HG03064 (cell line): Measurements from ENCODE around the gene KCNQ1OT1.

ENCODE experiments used
- ATAC-seq: cut with Tn5 transposase; IDR thresholded peaks from one replicate; pipeline ENCODE4 v1.9.1; 2021; ENCODE audit warnings: low read depth; ENCODE audit not compliant: unreplicated experiment

KCNQ1OT1 gene

GRCh38 chr11:2671748-2672147 is 28.0 kb downstream of the KCNQ1OT1 start:
- no peak for ATAC-seq

GRCh38 chr11:2670541-2671100 is 29.2 kb downstream of the KCNQ1OT1 start:
- ATAC-seq: no peak

GRCh38 chr11:2669634-2670469 is 29.9 kb downstream of the KCNQ1OT1 start:
- ATAC-seq: no peak

- ATAC-seq: no peak
These were observed 30.9 kb downstream of the KCNQ1OT1 start for GRCh38 chr11:2668876-2669275.

- ATAC-seq: no peak
These were observed 31.9 kb downstream of the KCNQ1OT1 start for GRCh38 chr11:2667940-2668339.

- no peak for ATAC-seq
These were observed 32.8 kb downstream of the KCNQ1OT1 start for GRCh38 chr11:2666828-2667570.

GRCh38 chr11:2666401-2666741 is 33.4 kb downstream of the KCNQ1OT1 start:
- no peak for ATAC-seq

- ATAC-seq: no peak
These were observed 34.0 kb downstream of the KCNQ1OT1 start for GRCh38 chr11:2665526-2666400.

- no peak for ATAC-seq
These were observed 34.8 kb downstream of the KCNQ1OT1 start for GRCh38 chr11:2664791-2665525.

- ATAC-seq: no peak
These were observed 35.4 kb downstream of the KCNQ1OT1 start for GRCh38 chr11:2664376-2664775.

- ATAC-seq: no peak
These were observed 35.9 kb downstream of the KCNQ1OT1 start for GRCh38 chr11:2663915-2664314.

GRCh38 chr11:2663506-2663905 is 36.3 kb downstream of the KCNQ1OT1 start:
- no peak for ATAC-seq

GRCh38 chr11:2662430-2663299 is 37.1 kb downstream of the KCNQ1OT1 start:
- no peak for ATAC-seq

- ATAC-seq: no peak
These were observed 37.8 kb downstream of the KCNQ1OT1 start for GRCh38 chr11:2662024-2662312.

- no peak for ATAC-seq
These were observed 38.4 kb downstream of the KCNQ1OT1 start for GRCh38 chr11:2661173-2662023.

GRCh38 chr11:2660357-2660939 is 39.3 kb downstream of the KCNQ1OT1 start:
- no peak for ATAC-seq

GRCh38 chr11:2657697-2658284 is 42.0 kb downstream of the KCNQ1OT1 start:
- ATAC-seq: no peak

- ATAC-seq: no peak
These were observed 42.9 kb downstream of the KCNQ1OT1 start for GRCh38 chr11:2656859-2657258.
